H1 (cell line): ENCODE data around the gene IL21R. TPM values are rescaled to one million over a fixed set of nuclear protein-coding genes. Genes with fewer than 3 reads are reported as not detected.

Experiments
- CHD2 ChIP-seq: IDR thresholded peaks from 2 replicates; pipeline ENCODE4 v1.6.1; 2012; ENCODE audit warnings: low read length, improper control_type of control experiment
- CREB1 ChIP-seq: IDR thresholded peaks from 2 replicates; pipeline ENCODE4 v1.6.1; 2012; ENCODE audit warnings: inconsistent platforms
- EP300 ChIP-seq, 2 experiments: IDR thresholded peaks; 1 replicate in 1 of 2; 2 replicates in 1 of 2; pipeline ENCODE4 v1.6.1; 2011 to 2012; ENCODE audit warnings: low read depth in 2 of 2, low read length in 2 of 2, mild to moderate bottlenecking in 2 of 2, borderline replicate concordance in 1 of 2, inconsistent platforms in 1 of 2, moderate library complexity in 1 of 2
- EZH2 ChIP-seq: fragments of 200-600 bp; sonication (generic); IDR thresholded peaks from 2 replicates; pipeline ENCODE4 v1.7.1; 2012; ENCODE audit warnings: low read depth, mild to moderate bottlenecking, moderate library complexity, low read length, inconsistent platforms; ENCODE audit not compliant: severe bottlenecking
- HDAC2 ChIP-seq, 2 experiments: fragments of 300-600 bp in 1 of 2; sonication (generic) in 1 of 2; IDR thresholded peaks; 2 replicates each; pipeline ENCODE4 v1.6.1; 2011 to 2012; ENCODE audit warnings: low read depth in 2 of 2, low read length in 2 of 2, mild to moderate bottlenecking in 2 of 2, moderate library complexity in 2 of 2, borderline replicate concordance in 1 of 2, inconsistent platforms in 1 of 2
- KDM4A ChIP-seq: IDR thresholded peaks from one replicate; pipeline ENCODE4 v1.7.1; 2012; ENCODE audit warnings: low read depth, mild to moderate bottlenecking, moderate library complexity, low read length, inconsistent platforms; ENCODE audit not compliant: severe bottlenecking
- POU5F1 ChIP-seq: IDR thresholded peaks from 2 replicates; pipeline ENCODE4 v1.6.1; 2011; ENCODE audit warnings: low read depth, mild to moderate bottlenecking, low read length, moderate library complexity
- RBBP5 ChIP-seq: IDR thresholded peaks from 2 replicates; pipeline ENCODE4 v1.7.1; 2012; ENCODE audit warnings: low read depth, mild to moderate bottlenecking, inconsistent platforms, low read length, moderate library complexity, borderline replicate concordance
- SP4 ChIP-seq: IDR thresholded peaks from 2 replicates; pipeline ENCODE4 v1.6.1; 2012; ENCODE audit warnings: low read length, inconsistent platforms
- polyA plus RNA-seq, 7 experiments: library from polyadenylated mRNA; depleted of rRNA in 3 of 7; stranded (reverse) in 5 of 7; unstranded in 2 of 7; fragments of >200 nt in 5 of 7; fragments of 200-250 nt in 2 of 7; gene quantifications; 1 replicate in 5 of 7; 2 replicates in 1 of 7; 4 replicates in 1 of 7; pipeline versions ENCODE4 v1.2.1 to v1.2.3, GENCODE V29; 2011 to 2013; ENCODE audit warnings: missing spikeins in 2 of 7, mixed read lengths in 2 of 7
- total RNA-seq: library from RNA; stranded (reverse); fragmentation: NEBNext Ultra II Directional; extraction: Animal tissue kit (Norgen Biotek cat#: 25700); gene quantifications from 2 replicates; pipeline ENCODE4 v1.2.1, GENCODE V29; 2021

Gene IL21R
- total and polyA plus RNA-seq, 2 of the 8 experiments (the other 6 are each of a cell fraction or from before 2014, with no cell fraction given): 0.34 to 0.70 TPM

- TF ChIP-seq HDAC2 (IDR thresholded peaks at IDR 0.05; ENCODE audit: borderline replicate concordance in 1 of 2, low read depth in 2 of 2, low read length in 2 of 2) (no peak), CHD2 (no peak), EP300 (IDR thresholded peaks at IDR 0.05; ENCODE audit: borderline replicate concordance in 1 of 2, low read depth in 2 of 2, low read length in 2 of 2) (no peak), RBBP5 (no peak), CREB1 (no peak), POU5F1 (no peak), EZH2 (no peak), SP4 (no peak), KDM4A (no peak)
Measured at GRCh38 chr16:27461483-27462171, 59.7 kb downstream of the IL21R start (continued).
